ENCODE results near the gene FBXO38.

FBXO38 gene

GRCh38 chr5:148488757-148489156, 105.0 kb downstream of the FBXO38 start:
- no peak overlapping the region for H3K4me3 ChIP-seq (ENCODE audit: low read depth, low read length)
- TF ChIP-seq MAX (IDR thresholded peaks at IDR 0.05; ENCODE audit: low read depth, low read length) (no peak), POLR2A (IDR thresholded peaks at IDR 0.05; ENCODE audit: extremely low read depth, insufficient read length) (no peak), CTCF (IDR thresholded peaks at IDR 0.05; ENCODE audit: low read depth, low read length) (no peak), MYC (IDR thresholded peaks at IDR 0.05; ENCODE audit: low read depth, low read length) (no peak)
- DNase-seq (ENCODE audit: low read depth), result no peak

- TF ChIP-seq MYC (IDR thresholded peaks at IDR 0.05; ENCODE audit: low read depth, low read length) (no peak), CTCF (IDR thresholded peaks at IDR 0.05; ENCODE audit: low read depth, low read length) (no peak), MAX (IDR thresholded peaks at IDR 0.05; ENCODE audit: low read depth, low read length) (no peak), POLR2A (IDR thresholded peaks at IDR 0.05; ENCODE audit: extremely low read depth, insufficient read length) (no peak)
- DNase-seq (ENCODE audit: low read depth), result no peak
- no peak overlapping the region for H3K4me3 ChIP-seq (ENCODE audit: low read depth, low read length)
Measured at GRCh38 chr5:148491015-148491792, 107.4 kb downstream of the FBXO38 start.

- TF ChIP-seq MYC (IDR thresholded peaks at IDR 0.05; ENCODE audit: low read depth, low read length) (no peak), MAX (IDR thresholded peaks at IDR 0.05; ENCODE audit: low read depth, low read length) (no peak), POLR2A (IDR thresholded peaks at IDR 0.05; ENCODE audit: extremely low read depth, insufficient read length) (no peak), CTCF (IDR thresholded peaks at IDR 0.05; ENCODE audit: low read depth, low read length) (no peak)
- DNase-seq (ENCODE audit: low read depth), result peak; percentile 25
- no peak overlapping the region for H3K4me3 ChIP-seq (ENCODE audit: low read depth, low read length)
Measured at GRCh38 chr5:148491793-148492184, 108.0 kb downstream of the FBXO38 start.

- no peak for DNase-seq (ENCODE audit: low read depth)
- H3K4me3 ChIP-seq (ENCODE audit: low read depth, low read length), result no peak overlapping the region
- TF ChIP-seq POLR2A (IDR thresholded peaks at IDR 0.05; ENCODE audit: extremely low read depth, insufficient read length) (no peak), MAX (IDR thresholded peaks at IDR 0.05; ENCODE audit: low read depth, low read length) (no peak), CTCF (IDR thresholded peaks at IDR 0.05; ENCODE audit: low read depth, low read length) (no peak), MYC (IDR thresholded peaks at IDR 0.05; ENCODE audit: low read depth, low read length) (no peak)
Measured at GRCh38 chr5:148492351-148492750, 108.6 kb downstream of the FBXO38 start.
